Neuronal stem cell (in vitro differentiated cells): ENCODE measurements around the gene DDIAS.

ENCODE experiments used
- DNase-seq: peaks from one replicate; pipeline ENCODE4 v3.0.0-alpha.2; 2013; ENCODE audit warnings: low spot score
- H2AFZ ChIP-seq: one replicate; pipeline ENCODE4 v1.6.1; 2013; ENCODE audit warnings: mild to moderate bottlenecking, low read length, inconsistent platforms
- H2AK5ac ChIP-seq: 2 replicates; pipeline ENCODE4 v1.6.1; 2013; ENCODE audit warnings: low read depth, mild to moderate bottlenecking, inconsistent platforms, low read length, moderate library complexity, mixed read lengths
- H2BK120ac ChIP-seq: 2 replicates; pipeline ENCODE4 v1.6.1; 2013; ENCODE audit warnings: low read depth, mild to moderate bottlenecking, inconsistent platforms, low read length, moderate library complexity, mixed read lengths
- H2BK12ac ChIP-seq: one replicate; pipeline ENCODE4 v1.6.1; 2013; ENCODE audit warnings: low read length, inconsistent platforms
- H2BK15ac ChIP-seq: 2 replicates; pipeline ENCODE4 v1.6.1; 2013; ENCODE audit warnings: mild to moderate bottlenecking, low read length, inconsistent platforms, mixed read lengths
- H2BK5ac ChIP-seq: one replicate; pipeline ENCODE4 v1.6.1; 2013; ENCODE audit warnings: inconsistent platforms, mild to moderate bottlenecking, low read length, moderate library complexity
- H3K14ac ChIP-seq: one replicate; pipeline ENCODE4 v1.6.1; 2013; ENCODE audit warnings: low read length, inconsistent platforms
- H3K18ac ChIP-seq: 2 replicates; pipeline ENCODE4 v1.6.1; 2013; ENCODE audit warnings: low read length, inconsistent platforms
- H3K23ac ChIP-seq: 2 replicates; pipeline ENCODE4 v1.6.1; 2013; ENCODE audit warnings: low read depth, mild to moderate bottlenecking, mixed read lengths, low read length, inconsistent platforms; ENCODE audit not compliant: poor library complexity
- H3K27ac ChIP-seq: replicated peaks from 3 replicates; pipeline ENCODE4 v1.5.1; 2013; ENCODE audit warnings: low read length, inconsistent platforms
- H3K27me3 ChIP-seq, 3 experiments: 2 replicates each; pipeline ENCODE4 v1.6.1; 2013; ENCODE audit warnings: low read length in 3 of 3, mild to moderate bottlenecking in 2 of 3, inconsistent platforms in 1 of 3, low read depth in 1 of 3, mixed read lengths in 1 of 3, moderate library complexity in 1 of 3; ENCODE audit not compliant: control insufficient read depth in 3 of 3, insufficient read depth in 3 of 3
- H3K36me3 ChIP-seq, 2 donors: replicated peaks in 1 of 2; 2 replicates each; pipeline ENCODE4 v1.6.1; 2013; ENCODE audit warnings: low read length in 2 of 2; ENCODE audit not compliant: control insufficient read depth in 2 of 2, insufficient read depth in 2 of 2
- H3K4ac ChIP-seq: 2 replicates; pipeline ENCODE4 v1.6.1; 2013; ENCODE audit warnings: inconsistent platforms, mild to moderate bottlenecking, low read length, moderate library complexity
- H3K4me1 ChIP-seq, 2 donors: 1 replicate in 1 of 2; 2 replicates in 1 of 2; pipeline ENCODE4 v1.6.1; 2013; ENCODE audit warnings: low read length in 2 of 2, low read depth in 1 of 2; ENCODE audit not compliant: control insufficient read depth in 2 of 2, insufficient read depth in 1 of 2
- H3K4me2 ChIP-seq: one replicate; pipeline ENCODE4 v1.6.1; 2013; ENCODE audit warnings: mild to moderate bottlenecking, low read length, inconsistent platforms; ENCODE audit not compliant: insufficient read depth, poor library complexity, severe bottlenecking
- H3K4me3 ChIP-seq, 2 donors: 2 replicates each; pipeline ENCODE4 v1.5.1; 2013; ENCODE audit warnings: low read length in 2 of 2, mild to moderate bottlenecking in 2 of 2, inconsistent platforms in 1 of 2, moderate library complexity in 1 of 2
- H3K79me1 ChIP-seq: one replicate; pipeline ENCODE4 v1.6.1; 2013; ENCODE audit warnings: low read depth, mild to moderate bottlenecking, inconsistent platforms, low read length, moderate library complexity
- H3K9ac ChIP-seq: one replicate; pipeline ENCODE4 v1.6.1; 2013; ENCODE audit warnings: mild to moderate bottlenecking, low read depth, low read length, inconsistent platforms; ENCODE audit not compliant: poor library complexity
- H3K9me3 ChIP-seq, 2 donors: replicated peaks in 1 of 2; 2 replicates each; pipeline versions ENCODE3 to v1.6.1; 2013; ENCODE audit warnings: low read length in 2 of 2, mild to moderate bottlenecking in 2 of 2, inconsistent platforms in 1 of 2, low read depth in 1 of 2, mixed read lengths in 1 of 2, moderate library complexity in 1 of 2; ENCODE audit not compliant: control insufficient read depth in 2 of 2, insufficient read depth in 1 of 2
- H4K8ac ChIP-seq: one replicate; pipeline ENCODE4 v1.6.1; 2013; ENCODE audit warnings: low read depth, mild to moderate bottlenecking, inconsistent platforms, low read length, moderate library complexity
- H4K91ac ChIP-seq: one replicate; pipeline ENCODE4 v1.6.1; 2013; ENCODE audit warnings: low read length, low read depth, mild to moderate bottlenecking, inconsistent platforms; ENCODE audit not compliant: poor library complexity
- WGBS, 2 donors: extraction: QIAGEN DNeasy Blood & Tissue Kit; methylation state at CpG; one replicate each; pipeline ENCODE4 v1.1.7; 2013; ENCODE audit warnings: missing lambda C conversion rate in 2 of 2, mixed read lengths in 1 of 2; ENCODE audit not compliant: insufficient read length in 2 of 2, insufficient replicate concordance in 1 of 2; ENCODE audit errors: extremely low coverage in 2 of 2; 5-methylcytosine and 5-hydroxymethylcytosine counted together

The DDIAS gene

DNA sequence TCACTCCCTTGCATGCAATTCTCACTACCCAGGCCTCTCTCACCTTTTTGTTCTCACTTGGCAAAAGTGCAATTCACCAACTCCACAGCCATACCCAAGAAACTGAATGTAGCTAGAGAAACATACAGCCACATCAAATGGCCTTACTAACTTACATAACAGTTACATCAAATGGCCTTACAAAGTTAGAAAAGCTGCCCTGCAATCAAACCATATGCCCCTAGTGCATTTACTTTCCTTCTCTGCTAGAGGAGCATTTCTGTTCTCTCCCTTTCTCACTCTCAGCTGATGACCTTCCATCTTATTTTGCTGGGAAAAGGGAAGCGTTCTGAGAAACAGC is 11.6 kb upstream of the DDIAS start:
- Histone ChIP-seq H3K27ac (no peak overlapping the region), H2BK15ac (no peak overlapping the region), H3K79me1 (no peaks in the 10 kb centered on the region), H3K4me1 (no peaks in the 10 kb centered on the region), H3K27me3 (no peaks in the 10 kb centered on the region), H3K9me3 (no peaks in the 10 kb centered on the region), H3K4me3 (no peak overlapping the region), H4K91ac (no peak overlapping the region), H2BK5ac (no peak overlapping the region), H2AK5ac (no peak overlapping the region), H2BK120ac (no peak overlapping the region), H2BK12ac (no peak overlapping the region), H4K8ac (no peak overlapping the region), H3K23ac (no peak overlapping the region), H2AFZ (no peak overlapping the region), H3K18ac (no peak overlapping the region), H3K4ac (no peak overlapping the region), H3K9ac (no peak overlapping the region), H3K36me3 (no peaks in the 10 kb centered on the region), H3K14ac (no peak overlapping the region), H3K4me2 (no peak overlapping the region)
- no peak for DNase-seq
- WGBS, 2 donors, result no CpG with 5 or more reads among the region's 1 CpG

DNA sequence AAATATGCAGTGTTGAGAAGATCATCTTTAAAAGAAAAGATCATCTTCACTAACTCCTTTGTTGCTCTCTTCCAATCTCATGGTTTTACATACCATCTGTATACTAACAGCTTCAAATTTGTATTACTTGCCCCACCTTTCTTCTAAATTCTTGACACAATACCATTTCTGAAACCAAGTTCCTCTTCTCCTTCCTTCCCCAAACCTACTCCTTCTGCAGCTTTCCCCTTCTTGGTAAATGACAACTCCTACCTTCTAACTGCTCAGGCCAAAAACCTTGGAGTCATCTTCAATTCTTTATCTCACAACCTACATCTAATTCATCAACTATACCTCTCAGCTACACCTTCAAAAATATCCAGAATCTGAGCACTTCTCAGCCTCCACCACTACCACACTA is 10.6 kb upstream of the DDIAS start:
- H3K36me3 ChIP-seq, result no peaks in the 10 kb centered on the region

DNA sequence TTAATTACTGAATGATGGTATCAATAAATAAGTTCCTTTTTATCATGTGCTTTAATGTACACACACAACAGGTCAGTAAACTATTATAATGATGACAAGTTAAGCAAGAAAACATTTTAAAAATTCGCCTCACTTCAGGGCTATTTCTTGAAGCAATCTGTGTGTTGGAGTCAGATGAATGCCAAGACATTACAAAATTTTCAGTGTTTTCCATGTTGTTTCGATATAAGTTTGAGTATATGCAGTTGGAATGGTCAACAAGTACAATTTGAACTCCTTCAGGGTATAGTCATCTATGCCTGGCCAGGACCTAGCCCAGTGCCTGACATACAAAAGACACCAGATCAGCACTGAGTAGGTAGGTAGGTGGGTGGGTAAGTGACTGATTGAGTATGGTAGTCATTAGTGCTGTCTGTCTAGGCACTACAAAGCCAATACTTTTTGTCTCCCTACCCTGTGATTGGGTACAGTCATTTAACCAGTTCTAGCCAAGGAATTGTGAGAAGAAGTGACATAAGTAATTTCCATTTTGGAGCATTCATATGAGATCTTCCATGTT is 8.8 kb upstream of the DDIAS start:
- no peak overlapping the region for H3K4me3 ChIP-seq
- H2AFZ ChIP-seq, result no peak overlapping the region
- no peaks in the 10 kb centered on the region for H3K4me1 ChIP-seq
- H3K27me3 ChIP-seq, result no peaks in the 10 kb centered on the region
- no peaks in the 10 kb centered on the region for H3K9me3 ChIP-seq
- no peak overlapping the region for H3K9ac ChIP-seq
- WGBS, 2 donors, result no CpG with 5 or more reads among the region's 2 CpGs
- no peak for DNase-seq
- H3K4ac ChIP-seq, result no peak overlapping the region
- no peak overlapping the region for H4K91ac ChIP-seq
- H3K14ac ChIP-seq, result no peak overlapping the region
- no peak overlapping the region for H2BK120ac ChIP-seq
- H2AK5ac ChIP-seq, result no peak overlapping the region
- H3K18ac ChIP-seq, result no peak overlapping the region
- H3K79me1 ChIP-seq, result no peaks in the 10 kb centered on the region
- H3K23ac ChIP-seq, result no peak overlapping the region
- no peak overlapping the region for H3K27ac ChIP-seq
- H3K36me3 ChIP-seq, result no peaks in the 10 kb centered on the region
- H3K4me2 ChIP-seq, result no peak overlapping the region
- H2BK12ac ChIP-seq, result no peak overlapping the region
- no peak overlapping the region for H2BK5ac ChIP-seq
- no peak overlapping the region for H4K8ac ChIP-seq
- H2BK15ac ChIP-seq, result no peak overlapping the region

More for the DNA sequence above, 10.6 kb upstream of the DDIAS start:
- no peak overlapping the region for H3K27ac ChIP-seq
- no peak overlapping the region for H3K23ac ChIP-seq
- H3K9me3 ChIP-seq, result no peaks in the 10 kb centered on the region
- no peaks in the 10 kb centered on the region for H3K4me1 ChIP-seq
- H3K18ac ChIP-seq, result no peak overlapping the region
- no peak overlapping the region for H3K14ac ChIP-seq
- H3K4me2 ChIP-seq, result no peak overlapping the region
- H3K4ac ChIP-seq, result no peak overlapping the region
- no peak overlapping the region for H2AK5ac ChIP-seq
- no peak overlapping the region for H3K4me3 ChIP-seq
- no peak for DNase-seq
- H2BK15ac ChIP-seq, result no peak overlapping the region
- no peak overlapping the region for H4K8ac ChIP-seq
- H2BK12ac ChIP-seq, result no peak overlapping the region
- H2AFZ ChIP-seq, result no peak overlapping the region
- no peak overlapping the region for H4K91ac ChIP-seq
- no peak overlapping the region for H2BK5ac ChIP-seq
- H3K79me1 ChIP-seq, result no peaks in the 10 kb centered on the region
- no peaks in the 10 kb centered on the region for H3K27me3 ChIP-seq
- H2BK120ac ChIP-seq, result no peak overlapping the region
- H3K9ac ChIP-seq, result no peak overlapping the region

DNA sequence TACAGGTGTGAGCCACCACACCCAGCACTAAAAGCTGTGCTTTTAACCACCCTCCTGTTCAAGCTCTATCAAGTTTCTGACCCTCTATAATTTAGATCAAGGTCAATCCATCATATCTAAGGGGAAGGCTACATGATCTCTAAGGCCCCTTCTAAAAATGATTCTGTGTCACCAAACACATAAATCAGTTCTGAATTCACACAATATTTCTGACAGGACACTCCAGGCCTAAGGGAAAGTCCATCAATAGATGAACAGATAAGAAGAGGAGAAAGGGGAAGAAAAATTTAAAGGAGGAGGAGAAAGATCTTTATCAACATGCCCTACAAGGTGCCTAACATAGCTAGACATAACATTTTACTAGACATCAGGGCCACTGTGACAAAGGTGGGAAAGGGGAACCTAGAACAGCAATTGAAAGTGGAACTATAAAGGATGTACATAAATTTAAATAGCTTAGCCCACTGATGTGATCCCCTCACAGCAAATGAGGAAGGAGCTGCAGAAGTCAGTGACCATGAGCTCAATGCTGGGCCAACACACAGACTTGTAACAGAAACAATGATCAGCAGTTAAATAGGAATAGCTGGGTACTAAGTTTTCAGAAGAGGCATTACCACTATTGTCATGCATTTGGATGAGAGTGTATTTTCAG is 6.0 kb upstream of the DDIAS start:
- no peak for DNase-seq
- Histone ChIP-seq H3K4me1 (peaks cover 0 to 2% of the 10 kb centered on the region in 2 donors), H3K27ac (no peak overlapping the region)

More for the DNA sequence above, 6.0 kb upstream of the DDIAS start:
- Histone ChIP-seq H3K4ac (no peak overlapping the region), H3K18ac (no peak overlapping the region), H3K14ac (no peak overlapping the region), H2BK120ac (no peak overlapping the region), H3K27me3 (no peaks in the 10 kb centered on the region), H2BK12ac (no peak overlapping the region), H4K8ac (no peak overlapping the region), H2AFZ (no peak overlapping the region), H3K9ac (no peak overlapping the region), H2AK5ac (no peak overlapping the region), H3K4me3 (no peak overlapping the region), H4K91ac (no peak overlapping the region), H3K9me3 (no peaks in the 10 kb centered on the region), H3K4me2 (no peak overlapping the region), H3K23ac (no peak overlapping the region), H3K36me3 (no peaks in the 10 kb centered on the region), H2BK15ac (no peak overlapping the region), H3K79me1 (no peaks in the 10 kb centered on the region), H2BK5ac (no peak overlapping the region)
